CD14-positive monocyte (primary cell): ENCODE data around the gene ARHGAP10. TPM values are rescaled to one million over a fixed set of nuclear protein-coding genes. Genes with fewer than 3 reads are reported as not detected.
A peak's percentile ranks its signal among the peaks of the same experiment; 100 is the strongest.

Source experiments
- DNase-seq, 3 donors: peaks; one replicate each; pipeline ENCODE4 v3.0.0-alpha.2; 2011 to 2022
- H2AFZ ChIP-seq: 2 replicates; pipeline ENCODE4 v1.6.0; 2012; ENCODE audit warnings: mild to moderate bottlenecking, low read depth, low read length, inconsistent platforms; ENCODE audit not compliant: insufficient read depth, poor library complexity, severe bottlenecking
- H3K27ac ChIP-seq, 2 donors: 1 replicate in 1 of 2; 2 replicates in 1 of 2; pipeline ENCODE4 v1.5.1; 2012 to 2013; ENCODE audit warnings: low read length in 2 of 2, control low read depth in 1 of 2, inconsistent platforms in 1 of 2, low read depth in 1 of 2, mild to moderate bottlenecking in 1 of 2
- H3K27me3 ChIP-seq, 2 donors: one replicate each; pipeline versions ENCODE4 v1.6.0 to v1.6.1; 2011 to 2013; ENCODE audit warnings: low read length in 2 of 2; ENCODE audit not compliant: control insufficient read depth in 2 of 2, insufficient read depth in 2 of 2
- H3K36me3 ChIP-seq, 2 donors: replicated peaks in 1 of 2; 1 replicate in 1 of 2; 2 replicates in 1 of 2; pipeline versions ENCODE4 v1.5.1 to v1.6.1; 2012 to 2013; ENCODE audit warnings: low read length in 2 of 2, control low read depth in 1 of 2, inconsistent platforms in 1 of 2, mild to moderate bottlenecking in 1 of 2; ENCODE audit not compliant: insufficient read depth in 2 of 2, control insufficient read depth in 1 of 2
- H3K4me1 ChIP-seq, 2 donors: 1 replicate in 1 of 2; 2 replicates in 1 of 2; pipeline versions ENCODE4 v1.5.1 to v1.6.1; 2012 to 2013; ENCODE audit warnings: low read length in 2 of 2, control low read depth in 1 of 2, inconsistent platforms in 1 of 2, mild to moderate bottlenecking in 1 of 2, moderate library complexity in 1 of 2; ENCODE audit not compliant: insufficient read depth in 2 of 2, control insufficient read depth in 1 of 2
- H3K4me2 ChIP-seq: replicated peaks from 2 replicates; pipeline ENCODE3; 2012; ENCODE audit warnings: low read length, moderate library complexity, mild to moderate bottlenecking; ENCODE audit not compliant: poor library complexity, severe bottlenecking; ENCODE audit errors: extremely low read depth
- H3K4me3 ChIP-seq, 3 experiments: fragments of 200-600 bp in 1 of 3; sonication (generic) in 1 of 3; replicated peaks in 1 of 3; 1 replicate in 2 of 3; 2 replicates in 1 of 3; pipeline ENCODE4 v1.5.1; 2011 to 2013; ENCODE audit warnings: low read length in 3 of 3, mild to moderate bottlenecking in 3 of 3, control low read depth in 2 of 3, low read depth in 2 of 3, inconsistent platforms in 1 of 3, moderate library complexity in 1 of 3
- H3K79me2 ChIP-seq: 2 replicates; pipeline ENCODE4 v1.6.0; 2012; ENCODE audit warnings: mild to moderate bottlenecking, control low read depth, inconsistent platforms, low read length, moderate library complexity; ENCODE audit not compliant: insufficient read depth
- H3K9ac ChIP-seq: 2 replicates; pipeline ENCODE4 v1.6.0; 2017; ENCODE audit warnings: low read length, mild to moderate bottlenecking; ENCODE audit not compliant: insufficient read depth, poor library complexity, severe bottlenecking
- H3K9me3 ChIP-seq, 2 donors: replicated peaks in 1 of 2; 1 replicate in 1 of 2; 2 replicates in 1 of 2; pipeline versions ENCODE4 v1.5.1 to v1.6.1; 2012 to 2013; ENCODE audit warnings: low read length in 2 of 2, control low read depth in 1 of 2; ENCODE audit not compliant: control insufficient read depth in 1 of 2, insufficient read depth in 1 of 2
- H4K20me1 ChIP-seq: 2 replicates; pipeline ENCODE4 v1.6.0; 2012; ENCODE audit warnings: mild to moderate bottlenecking, low read length, control low read depth, moderate library complexity; ENCODE audit not compliant: insufficient read depth
- H3K27ac Mint-ChIP-seq, 7 donors: one replicate each; pipeline ENCODE4 v1.8.0; 2020; ENCODE audit warnings: mild to moderate bottlenecking in 7 of 7, mixed read lengths in 7 of 7, moderate library complexity in 6 of 7, inconsistent platforms in 2 of 7
- H3K27me3 Mint-ChIP-seq, 3 donors: one replicate each; pipeline ENCODE4 v1.8.0; 2021 to 2022; ENCODE audit warnings: low read depth in 3 of 3, mild to moderate bottlenecking in 3 of 3, mixed read lengths in 3 of 3, moderate library complexity in 3 of 3, inconsistent platforms in 1 of 3
- H3K36me3 Mint-ChIP-seq, 2 donors: one replicate each; pipeline ENCODE4 v1.8.0; 2020; ENCODE audit warnings: mixed read lengths in 2 of 2, inconsistent platforms in 1 of 2, mild to moderate bottlenecking in 1 of 2
- H3K4me1 Mint-ChIP-seq: one replicate; pipeline ENCODE4 v1.8.0; 2020; ENCODE audit warnings: mild to moderate bottlenecking, mixed read lengths
- H3K4me3 Mint-ChIP-seq, 2 donors: one replicate each; pipeline ENCODE4 v1.8.0; 2020; ENCODE audit warnings: mild to moderate bottlenecking in 2 of 2, mixed read lengths in 2 of 2, moderate library complexity in 1 of 2
- H3K9me3 Mint-ChIP-seq, 7 donors: one replicate each; pipeline ENCODE4 v1.8.0; 2020 to 2022; ENCODE audit warnings: mixed read lengths in 7 of 7, mild to moderate bottlenecking in 6 of 7, moderate library complexity in 6 of 7, inconsistent platforms in 2 of 7
- CTCF ChIP-seq: fragments of 200-600 bp; IDR thresholded peaks from one replicate; pipeline ENCODE4 v1.8.0; 2022; ENCODE audit warnings: antibody characterized with exemption, mild to moderate bottlenecking
- WGBS: methylation state at CpG from one replicate; pipeline ENCODE4 v1.1.5; 2013; ENCODE audit warnings: missing lambda C conversion rate; ENCODE audit not compliant: insufficient coverage; 5-methylcytosine and 5-hydroxymethylcytosine counted together
- intact Hi-C, 2 donors: fragments of 100-400 bp; cut with micrococcal nuclease; formaldehyde crosslinking; loops; one replicate each; pipeline versions ENCODE4 v1.15.0 to v1.15.1; 2023
- polyA plus RNA-seq, 3 donors: library from polyadenylated mRNA; depleted of rRNA in 1 of 3; unstranded in 2 of 3; stranded (reverse) in 1 of 3; fragments of 300-500 nt in 2 of 3; fragments of >200 nt in 1 of 3; fragmentation: Illumina TruSeq in 2 of 3; gene quantifications; 1 replicate in 2 of 3; 2 replicates in 1 of 3; pipeline ENCODE4 v1.2.3, GENCODE V29; 2012 to 2021

ARHGAP10 gene
- polyA plus RNA-seq, 3 donors, result 1.7 to 4.3 (median 3.0) TPM

- Histone ChIP-seq H3K4me3 (no peak overlapping the region), H3K4me1 (no peaks in the 10 kb centered on the region), H4K20me1 (no peaks in the 10 kb centered on the region), H3K4me2 (no peak overlapping the region), H3K27me3 (no peaks in the 10 kb centered on the region), H3K36me3 (no peaks in the 10 kb centered on the region), H3K79me2 (no peaks in the 10 kb centered on the region), H3K9me3 (no peaks in the 10 kb centered on the region), H3K9ac (no peak overlapping the region), H3K27ac (no peak overlapping the region), H2AFZ (no peak overlapping the region)
- Mint-ChIP-seq H3K27ac (no peak overlapping the region), H3K4me1 (no peaks in the 10 kb centered on the region), H3K9me3 (peaks cover 0 to 5% (median 0%) of the 10 kb centered on the region in 7 donors), H3K27me3 (peaks cover 0 to 2% (median 0%) of the 10 kb centered on the region in 3 donors), H3K4me3 (no peak overlapping the region), H3K36me3 (peaks cover 0 to 4% of the 10 kb centered on the region in 2 donors)
- WGBS, result no CpG with 5 or more reads among the region's 4 CpGs
- peak in 1 of 3 donors; percentile 9 for DNase-seq
- no peak for TF ChIP-seq CTCF
- intact Hi-C loops, result no loop called here
These were observed 255.4 kb downstream of the ARHGAP10 start for GRCh38 chr4:147987252-147987651.

DNA sequence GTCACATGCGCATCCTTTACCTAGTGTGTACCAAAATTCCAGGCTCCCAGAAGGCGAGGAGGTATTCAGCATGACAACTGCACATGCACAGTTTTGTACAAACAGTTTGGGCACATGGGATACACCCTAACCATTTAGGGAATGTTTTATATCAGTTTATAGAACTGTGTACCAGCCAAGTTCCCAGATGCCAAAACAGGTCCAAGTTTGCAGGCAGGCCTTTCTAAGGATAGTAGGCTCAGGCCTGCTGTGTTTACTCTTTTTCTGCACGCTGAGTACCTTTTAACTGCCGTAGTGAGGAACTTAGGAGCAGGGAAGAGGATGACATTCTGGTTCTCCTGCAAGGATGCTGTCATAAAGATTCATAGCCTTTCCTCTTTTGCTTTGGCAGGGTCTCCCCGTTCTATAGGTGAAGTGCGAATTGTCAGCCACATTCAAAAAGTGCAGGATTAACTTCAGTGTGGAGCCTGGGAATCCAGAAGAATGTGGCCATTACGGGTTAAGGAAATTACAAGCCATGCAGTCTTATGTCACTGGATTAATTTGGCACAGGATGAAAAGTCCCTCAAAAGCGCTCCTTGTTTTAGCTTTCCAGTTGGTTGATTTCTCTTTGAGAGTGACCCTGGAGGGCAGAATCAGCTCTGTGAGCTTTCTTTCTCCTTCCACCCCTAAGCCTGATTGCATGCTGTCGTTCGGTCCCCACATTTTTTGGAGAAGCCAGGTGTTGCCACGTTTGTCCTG, 259.8 kb downstream of the ARHGAP10 start:
- no peaks in the 10 kb centered on the region for H3K4me1 ChIP-seq
- H3K9me3 Mint-ChIP-seq, result peaks cover 0 to 3% (median 0%) of the 10 kb centered on the region in 7 donors
- no peaks in the 10 kb centered on the region for H4K20me1 ChIP-seq
- H3K27ac ChIP-seq, result no peak overlapping the region
- no peaks in the 10 kb centered on the region for H3K9me3 ChIP-seq
- TF ChIP-seq CTCF, result no peak
- H3K27me3 Mint-ChIP-seq, result peaks cover 0 to 2% (median 0%) of the 10 kb centered on the region in 3 donors
- no peaks in the 10 kb centered on the region for H3K36me3 Mint-ChIP-seq
- no peaks in the 10 kb centered on the region for H3K4me1 Mint-ChIP-seq
- no peaks in the 10 kb centered on the region for H3K27me3 ChIP-seq
- peak overlapping the region in 1 of 7 donors; percentile 20 for H3K27ac Mint-ChIP-seq
- H3K4me3 ChIP-seq, result no peak overlapping the region
- no peak overlapping the region for H3K9ac ChIP-seq
- WGBS, result 90% methylated on average over 5 of the region's 11 CpGs
- H3K4me2 ChIP-seq, result no peak overlapping the region
- no peak overlapping the region for H3K4me3 Mint-ChIP-seq
- H3K79me2 ChIP-seq, result no peaks in the 10 kb centered on the region
- no peak overlapping the region for H2AFZ ChIP-seq
- H3K36me3 ChIP-seq, result no peaks in the 10 kb centered on the region
- no peak for DNase-seq
- intact Hi-C loops, result no loop called here
